ENCODE results near the gene INO80C.

DNA sequence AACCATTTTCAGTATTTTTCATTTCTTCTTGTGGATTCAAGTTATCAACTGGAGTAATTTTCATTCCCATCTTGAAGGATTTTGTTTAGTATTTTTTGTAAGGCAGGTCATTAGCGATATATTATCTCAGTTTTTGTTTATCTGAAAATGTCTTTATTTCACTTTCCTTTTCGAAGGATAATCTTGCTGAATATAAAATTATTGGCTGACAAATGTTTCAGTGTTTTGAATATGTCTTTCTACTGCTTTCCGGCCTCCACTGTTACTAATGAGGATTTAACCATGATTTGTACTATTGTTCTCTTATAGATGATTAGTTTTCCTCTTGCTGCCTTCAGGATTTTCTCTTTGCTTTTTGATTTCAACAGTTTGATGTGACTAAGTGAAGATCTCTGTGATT, 62.4 kb downstream of the INO80C start:
- TF ChIP-seq, protein P1, sequence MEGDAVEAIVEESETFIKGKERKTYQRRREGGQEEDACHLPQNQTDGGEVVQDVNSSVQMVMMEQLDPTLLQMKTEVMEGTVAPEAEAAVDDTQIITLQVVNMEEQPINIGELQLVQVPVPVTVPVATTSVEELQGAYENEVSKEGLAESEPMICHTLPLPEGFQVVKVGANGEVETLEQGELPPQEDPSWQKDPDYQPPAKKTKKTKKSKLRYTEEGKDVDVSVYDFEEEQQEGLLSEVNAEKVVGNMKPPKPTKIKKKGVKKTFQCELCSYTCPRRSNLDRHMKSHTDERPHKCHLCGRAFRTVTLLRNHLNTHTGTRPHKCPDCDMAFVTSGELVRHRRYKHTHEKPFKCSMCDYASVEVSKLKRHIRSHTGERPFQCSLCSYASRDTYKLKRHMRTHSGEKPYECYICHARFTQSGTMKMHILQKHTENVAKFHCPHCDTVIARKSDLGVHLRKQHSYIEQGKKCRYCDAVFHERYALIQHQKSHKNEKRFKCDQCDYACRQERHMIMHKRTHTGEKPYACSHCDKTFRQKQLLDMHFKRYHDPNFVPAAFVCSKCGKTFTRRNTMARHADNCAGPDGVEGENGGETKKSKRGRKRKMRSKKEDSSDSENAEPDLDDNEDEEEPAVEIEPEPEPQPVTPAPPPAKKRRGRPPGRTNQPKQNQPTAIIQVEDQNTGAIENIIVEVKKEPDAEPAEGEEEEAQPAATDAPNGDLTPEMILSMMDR (IDR thresholded peaks at IDR 0.05; ENCODE audit: borderline replicate concordance, extremely low read depth, low read length, poor library complexity, severe bottlenecking): no peak
- TF ChIP-seq EZH2 (IDR thresholded peaks at IDR 0.05; ENCODE audit: borderline replicate concordance, low read depth, low read length, severe bottlenecking): no peak

Measured in DND-41 (cell line).